GM13977 (cell line): ENCODE results near the gene CEP290.

Source experiments
- DNase-seq: peaks from one replicate; pipeline ENCODE4 v3.0.0; 2012; ENCODE audit warnings: low spot score
- CTCF ChIP-seq: IDR thresholded peaks from 2 replicates; pipeline ENCODE4 v1.5.1; 2012; ENCODE audit warnings: mild to moderate bottlenecking, control low read depth; ENCODE audit not compliant: insufficient read depth; ENCODE audit errors: extremely low read depth, missing control alignments
- in situ Hi-C: fragments of 300-500 bp; cut with MboI; formaldehyde crosslinking; loops from one replicate; pipeline ENCODE4 v1.12.0; 2022; ENCODE audit warnings: low sequenced_read_pairs, low pct_unique_long_range_greater_than_20kb, mixed read lengths, inconsistent platforms; ENCODE audit not compliant: unreplicated experiment

The CEP290 gene

GRCh38 chr12:88184196-88184595 is 42.3 kb upstream of the CEP290 start:
- in situ Hi-C loops: no loop called here
- no peak for TF ChIP-seq CTCF
- DNase-seq: no peak

GRCh38 chr12:88182416-88182815 is 40.5 kb upstream of the CEP290 start:
- no peak for DNase-seq
- TF ChIP-seq CTCF: no peak
- in situ Hi-C loops: no loop called here

- no peak for DNase-seq
- in situ Hi-C loops: no loop called here
- no peak for TF ChIP-seq CTCF
Measured at GRCh38 chr12:88181881-88182280, 40.0 kb upstream of the CEP290 start.

- TF ChIP-seq CTCF: no peak
- DNase-seq: no peak
Measured at GRCh38 chr12:88179436-88180014, 37.6 kb upstream of the CEP290 start.

GRCh38 chr12:88175544-88175943 is 33.7 kb upstream of the CEP290 start:
- in situ Hi-C loops: no loop called here
- DNase-seq: no peak
- no peak for TF ChIP-seq CTCF

More at GRCh38 chr12:88179436-88180014, 37.6 kb upstream of the CEP290 start:
- in situ Hi-C loops: no loop called here

- no peak for TF ChIP-seq CTCF
- no peak for DNase-seq
- in situ Hi-C loops: no loop called here
Measured at GRCh38 chr12:88172844-88173407, 31.0 kb upstream of the CEP290 start.
